ENCODE measurements around the gene EPHA6.

Gene EPHA6

GRCh38 chr3:96959901-96960641, 145.7 kb downstream of the EPHA6 start:
- Histone ChIP-seq H3K36me3 (ENCODE audit: control insufficient read depth, insufficient read depth, low read length) (no peaks in the 10 kb centered on the region), H3K23ac (ENCODE audit: low read length) (no peak overlapping the region), H3K27ac (ENCODE audit: low read depth, low read length) (no peak overlapping the region), H2BK15ac (replicated peaks; ENCODE audit: low read depth) (no peak overlapping the region), H3K27me3 (ENCODE audit: insufficient read depth, low read length, poor library complexity) (no peaks in the 10 kb centered on the region), H3K4me3 (ENCODE audit: low read length) (no peak overlapping the region), H3K4me1 (ENCODE audit: control insufficient read depth, low read depth, low read length) (no peaks in the 10 kb centered on the region), H2BK120ac (ENCODE audit: low read depth, low read length) (no peak overlapping the region), H3K79me1 (ENCODE audit: low read length) (no peaks in the 10 kb centered on the region), H4K5ac (ENCODE audit: low read length) (no peak overlapping the region), H3K9ac (ENCODE audit: low read length) (no peak overlapping the region), H3K18ac (ENCODE audit: low read length) (no peak overlapping the region), H3K4me2 (ENCODE audit: low read length) (no peak overlapping the region), H4K8ac (ENCODE audit: low read depth, low read length) (no peak overlapping the region), H2AK5ac (ENCODE audit: low read length) (no peak overlapping the region), H3K79me2 (ENCODE audit: control insufficient read depth, insufficient read depth, low read length) (no peaks in the 10 kb centered on the region), H2BK5ac (ENCODE audit: low read length) (no peak overlapping the region), H3K4ac (ENCODE audit: low read depth, low read length) (no peak overlapping the region), H3K56ac (ENCODE audit: low read length) (no peak overlapping the region)
- WGBS (ENCODE audit: extremely low coverage, insufficient coverage, low lambda C conversion rate), result no CpG with 5 or more reads among the region's 4 CpGs
- DNase-seq, result peak; percentile 82

DNA sequence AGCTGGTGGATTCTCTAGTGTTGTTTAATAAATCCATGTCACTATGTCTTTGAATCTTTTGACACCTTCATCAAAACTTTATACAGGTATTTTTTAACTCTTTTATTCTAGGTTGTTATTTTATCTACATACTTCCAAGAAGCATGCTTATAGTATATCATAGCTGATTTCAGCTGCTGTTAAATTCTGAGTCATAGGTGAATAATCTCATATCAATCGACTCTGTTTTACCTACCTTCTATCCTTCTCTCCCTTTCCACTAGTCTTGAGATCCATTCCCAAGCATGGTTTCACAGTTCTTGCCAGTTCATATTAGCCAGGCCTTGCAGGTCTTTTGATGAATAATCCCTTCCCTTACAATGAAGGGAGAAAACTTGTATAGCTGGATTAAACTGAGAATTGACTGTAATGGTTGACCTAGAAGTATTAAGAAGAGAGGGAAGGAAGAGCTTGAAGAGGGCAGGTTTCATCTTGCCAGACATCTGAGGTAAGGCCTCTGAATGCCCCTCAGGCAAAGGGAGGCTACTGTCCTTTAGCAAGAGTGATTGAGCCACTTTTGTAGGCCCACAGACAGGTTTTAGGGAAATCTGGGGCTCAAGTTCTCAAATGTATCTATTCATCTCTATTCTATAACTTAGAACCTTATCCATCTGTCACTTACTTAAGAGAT, 146.4 kb downstream of the EPHA6 start:
- no peaks in the 10 kb centered on the region for H3K79me2 ChIP-seq (ENCODE audit: control insufficient read depth, insufficient read depth, low read length)
- no peak overlapping the region for H2BK5ac ChIP-seq (ENCODE audit: low read length)
- H3K18ac ChIP-seq (ENCODE audit: low read length), result no peak overlapping the region
- H3K27ac ChIP-seq (ENCODE audit: low read depth, low read length), result no peak overlapping the region
- no peak for DNase-seq
- H3K9ac ChIP-seq (ENCODE audit: low read length), result no peak overlapping the region
- no peak overlapping the region for H3K23ac ChIP-seq (ENCODE audit: low read length)
- H2BK120ac ChIP-seq (ENCODE audit: low read depth, low read length), result no peak overlapping the region
- no peak overlapping the region for H3K4ac ChIP-seq (ENCODE audit: low read depth, low read length)
- WGBS (ENCODE audit: extremely low coverage, insufficient coverage, low lambda C conversion rate), result no CpG with 5 or more reads among the region's 1 CpG
- no peaks in the 10 kb centered on the region for H3K36me3 ChIP-seq (ENCODE audit: control insufficient read depth, insufficient read depth, low read length)
- no peaks in the 10 kb centered on the region for H3K4me1 ChIP-seq (ENCODE audit: control insufficient read depth, low read depth, low read length)
- H4K5ac ChIP-seq (ENCODE audit: low read length), result no peak overlapping the region
- no peak overlapping the region for H3K56ac ChIP-seq (ENCODE audit: low read length)
- no peak overlapping the region for H2AK5ac ChIP-seq (ENCODE audit: low read length)
- H3K27me3 ChIP-seq (ENCODE audit: insufficient read depth, low read length, poor library complexity), result no peaks in the 10 kb centered on the region
- no peak overlapping the region for H2BK15ac ChIP-seq (replicated peaks; ENCODE audit: low read depth)
- H3K4me3 ChIP-seq (ENCODE audit: low read length), result no peak overlapping the region
- H3K4me2 ChIP-seq (ENCODE audit: low read length), result no peak overlapping the region
- H3K79me1 ChIP-seq (ENCODE audit: low read length), result no peaks in the 10 kb centered on the region
- no peak overlapping the region for H4K8ac ChIP-seq (ENCODE audit: low read depth, low read length)

DNA sequence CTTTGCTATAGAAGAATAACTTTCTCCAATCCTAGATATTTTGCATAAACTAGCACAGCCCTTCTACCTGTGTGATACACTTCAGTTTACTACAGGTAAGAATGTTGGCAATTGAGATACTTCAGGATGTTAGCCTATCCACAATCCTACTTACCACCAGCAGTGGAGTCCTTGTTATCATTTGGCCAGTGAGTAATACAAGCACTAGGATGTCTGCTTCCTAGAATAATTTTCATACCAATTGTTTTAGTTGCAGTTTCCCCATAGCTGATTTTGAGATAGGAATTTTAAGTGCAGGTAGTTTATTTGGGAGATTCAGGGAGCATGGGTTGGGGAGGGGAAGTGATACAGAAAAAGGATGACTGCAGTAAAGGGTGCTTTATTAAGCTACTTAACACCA, 147.2 kb downstream of the EPHA6 start:
- Histone ChIP-seq H3K4ac (ENCODE audit: low read depth, low read length) (no peak overlapping the region), H2AK5ac (ENCODE audit: low read length) (no peak overlapping the region), H3K23ac (ENCODE audit: low read length) (no peak overlapping the region), H3K36me3 (ENCODE audit: control insufficient read depth, insufficient read depth, low read length) (no peaks in the 10 kb centered on the region), H3K18ac (ENCODE audit: low read length) (no peak overlapping the region), H3K9ac (ENCODE audit: low read length) (no peak overlapping the region), H2BK120ac (ENCODE audit: low read depth, low read length) (no peak overlapping the region), H3K27ac (ENCODE audit: low read depth, low read length) (no peak overlapping the region), H3K56ac (ENCODE audit: low read length) (no peak overlapping the region), H3K27me3 (ENCODE audit: insufficient read depth, low read length, poor library complexity) (no peaks in the 10 kb centered on the region), H4K8ac (ENCODE audit: low read depth, low read length) (no peak overlapping the region), H2BK5ac (ENCODE audit: low read length) (no peak overlapping the region), H3K4me1 (ENCODE audit: control insufficient read depth, low read depth, low read length) (no peaks in the 10 kb centered on the region), H4K5ac (ENCODE audit: low read length) (no peak overlapping the region), H3K4me2 (ENCODE audit: low read length) (no peak overlapping the region), H2BK15ac (replicated peaks; ENCODE audit: low read depth) (no peak overlapping the region), H3K79me1 (ENCODE audit: low read length) (no peaks in the 10 kb centered on the region), H3K4me3 (ENCODE audit: low read length) (no peak overlapping the region), H3K79me2 (ENCODE audit: control insufficient read depth, insufficient read depth, low read length) (no peaks in the 10 kb centered on the region)
- no peak for DNase-seq

GRCh38 chr3:96966181-96966929, 152.0 kb downstream of the EPHA6 start:
- Histone ChIP-seq H3K18ac (ENCODE audit: low read length) (no peak overlapping the region), H3K79me1 (ENCODE audit: low read length) (no peaks in the 10 kb centered on the region), H3K23ac (ENCODE audit: low read length) (no peak overlapping the region), H2BK5ac (ENCODE audit: low read length) (no peak overlapping the region), H3K79me2 (ENCODE audit: control insufficient read depth, insufficient read depth, low read length) (no peaks in the 10 kb centered on the region), H4K5ac (ENCODE audit: low read length) (no peak overlapping the region), H3K9ac (ENCODE audit: low read length) (no peak overlapping the region), H3K36me3 (ENCODE audit: control insufficient read depth, insufficient read depth, low read length) (no peaks in the 10 kb centered on the region), H3K4me3 (ENCODE audit: low read length) (no peak overlapping the region), H2BK15ac (replicated peaks; ENCODE audit: low read depth) (no peak overlapping the region), H3K27ac (ENCODE audit: low read depth, low read length) (no peak overlapping the region), H2BK120ac (ENCODE audit: low read depth, low read length) (no peak overlapping the region), H3K27me3 (ENCODE audit: insufficient read depth, low read length, poor library complexity) (no peaks in the 10 kb centered on the region), H3K4ac (ENCODE audit: low read depth, low read length) (no peak overlapping the region), H3K56ac (ENCODE audit: low read length) (no peak overlapping the region), H3K4me1 (ENCODE audit: control insufficient read depth, low read depth, low read length) (no peaks in the 10 kb centered on the region), H3K4me2 (ENCODE audit: low read length) (no peak overlapping the region), H4K8ac (ENCODE audit: low read depth, low read length) (no peak overlapping the region), H2AK5ac (ENCODE audit: low read length) (no peak overlapping the region)
- no CpG with 5 or more reads among the region's 6 CpGs for WGBS (ENCODE audit: extremely low coverage, insufficient coverage, low lambda C conversion rate)
- DNase-seq, result no peak

- no peak overlapping the region for H3K4me2 ChIP-seq (ENCODE audit: low read length)
- H3K4me3 ChIP-seq (ENCODE audit: low read length), result no peak overlapping the region
- H3K9ac ChIP-seq (ENCODE audit: low read length), result no peak overlapping the region
- no peak overlapping the region for H4K8ac ChIP-seq (ENCODE audit: low read depth, low read length)
- no peak overlapping the region for H4K5ac ChIP-seq (ENCODE audit: low read length)
- H2AK5ac ChIP-seq (ENCODE audit: low read length), result no peak overlapping the region
- H3K4ac ChIP-seq (ENCODE audit: low read depth, low read length), result no peak overlapping the region
- no peak overlapping the region for H2BK5ac ChIP-seq (ENCODE audit: low read length)
- H3K23ac ChIP-seq (ENCODE audit: low read length), result no peak overlapping the region
- no peaks in the 10 kb centered on the region for H3K4me1 ChIP-seq (ENCODE audit: control insufficient read depth, low read depth, low read length)
- H3K79me1 ChIP-seq (ENCODE audit: low read length), result no peaks in the 10 kb centered on the region
- H3K18ac ChIP-seq (ENCODE audit: low read length), result no peak overlapping the region
- no peaks in the 10 kb centered on the region for H3K36me3 ChIP-seq (ENCODE audit: control insufficient read depth, insufficient read depth, low read length)
- WGBS (ENCODE audit: extremely low coverage, insufficient coverage, low lambda C conversion rate), result no CpG with 5 or more reads among the region's 2 CpGs
- H2BK15ac ChIP-seq (replicated peaks; ENCODE audit: low read depth), result no peak overlapping the region
- no peak overlapping the region for H3K56ac ChIP-seq (ENCODE audit: low read length)
- no peaks in the 10 kb centered on the region for H3K27me3 ChIP-seq (ENCODE audit: insufficient read depth, low read length, poor library complexity)
- DNase-seq, result no peak
- no peaks in the 10 kb centered on the region for H3K79me2 ChIP-seq (ENCODE audit: control insufficient read depth, insufficient read depth, low read length)
- H2BK120ac ChIP-seq (ENCODE audit: low read depth, low read length), result no peak overlapping the region
- no peak overlapping the region for H3K27ac ChIP-seq (ENCODE audit: low read depth, low read length)
Observed at GRCh38 chr3:96970211-96970610, 155.8 kb downstream of the EPHA6 start.
